ENCODE measurements around the gene SSC4D.
"Not testable (repeated sequence)": the region's sequence is repeated elsewhere in the genome, so short reads cannot be mapped to it uniquely, and the experiment has no call there.

The SSC4D gene

GRCh38 chr7:76387789-76388188 is 21.7 kb downstream of the SSC4D start:
- DNase-seq: not testable (repeated sequence)

- no peak for DNase-seq
Observed at GRCh38 chr7:76386691-76387260, 22.7 kb downstream of the SSC4D start.

DNA sequence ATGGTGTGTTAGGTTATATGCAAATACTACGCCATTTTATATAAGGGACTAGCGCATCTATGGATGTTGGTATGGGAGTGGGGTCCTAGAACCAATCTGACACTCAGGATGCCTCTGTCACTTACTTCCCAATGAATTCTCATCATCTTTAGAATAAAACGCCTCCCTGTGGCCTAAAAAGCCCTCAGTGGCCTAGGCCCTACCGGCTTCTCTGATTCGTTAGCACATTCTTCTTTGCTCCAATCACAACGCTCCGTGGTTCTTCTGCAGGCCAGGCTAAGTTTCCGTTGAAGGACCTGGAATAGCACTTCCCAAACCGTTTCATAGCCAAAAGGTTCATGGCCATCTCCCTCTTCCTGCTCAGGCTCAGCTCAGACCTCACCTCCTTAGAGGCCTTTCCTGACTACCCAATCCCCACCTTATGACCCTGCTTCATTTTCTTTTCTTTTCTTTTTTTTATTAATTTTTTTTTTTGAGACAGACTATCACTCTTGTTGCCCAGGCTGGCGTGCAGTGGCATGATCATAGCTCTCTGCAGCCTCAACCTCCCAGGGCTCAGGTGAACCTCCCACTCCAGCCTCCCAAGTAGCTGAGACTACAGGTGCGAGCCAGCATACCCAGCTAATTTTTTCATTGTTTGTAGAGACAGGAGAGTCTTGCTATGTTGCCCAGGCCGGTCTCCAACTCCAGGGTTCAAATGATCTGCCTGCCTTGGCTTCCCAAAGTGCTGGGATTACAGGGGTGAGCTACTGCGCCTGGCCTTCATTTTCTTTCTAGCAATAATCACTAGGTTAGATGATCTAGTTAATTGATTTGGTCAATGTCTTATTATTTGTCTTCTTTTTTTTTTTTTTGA is 26.2 kb downstream of the SSC4D start:
- DNase-seq: no peak

GRCh38 chr7:76381814-76382213 is 27.7 kb downstream of the SSC4D start:
- no peak for DNase-seq

DNA sequence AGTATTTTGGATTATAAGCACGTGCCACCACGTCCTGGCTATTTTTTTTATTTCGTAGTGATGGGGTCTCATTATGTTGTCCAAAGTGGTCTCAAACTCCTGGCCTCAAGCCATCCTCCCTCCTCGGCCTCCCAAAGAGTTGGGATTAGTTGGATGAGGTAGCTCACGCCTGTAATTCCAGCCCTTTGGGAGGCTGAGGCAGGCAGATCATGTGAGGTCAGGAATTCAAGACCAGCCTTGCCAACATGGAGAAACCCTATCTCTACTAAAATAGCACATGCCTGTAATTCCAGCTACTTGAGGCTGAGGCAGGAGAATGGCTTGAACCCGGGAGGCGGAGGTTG is 28.9 kb downstream of the SSC4D start:
- DNase-seq: peak in 1 of 56 donors; percentile 43

GRCh38 chr7:76377186-76377918 is 32.1 kb downstream of the SSC4D start:
- DNase-seq: no peak

DNA sequence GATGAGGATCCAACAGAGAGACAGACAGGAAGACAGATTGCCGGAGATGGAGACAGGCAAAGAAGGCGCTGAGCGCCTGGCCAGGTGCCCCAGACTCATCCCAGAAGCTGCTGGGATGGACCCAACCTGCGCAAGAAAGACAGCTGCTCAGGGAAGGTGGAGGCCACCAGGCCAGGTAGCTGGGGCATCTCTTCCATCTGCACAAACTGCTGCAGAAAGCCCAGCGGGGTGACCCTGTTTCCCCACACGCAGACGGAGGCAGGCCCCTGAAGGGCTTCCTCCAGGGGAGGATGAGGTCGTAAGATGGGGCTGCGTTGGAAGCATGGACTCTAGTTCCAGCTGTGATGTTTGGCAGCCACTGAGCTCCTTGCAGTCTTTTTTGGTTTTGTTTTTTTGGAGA is 34.2 kb downstream of the SSC4D start:
- DNase-seq: no peak

GRCh38 chr7:76372984-76373833 is 36.3 kb downstream of the SSC4D start:
- DNase-seq: no peak

DNA sequence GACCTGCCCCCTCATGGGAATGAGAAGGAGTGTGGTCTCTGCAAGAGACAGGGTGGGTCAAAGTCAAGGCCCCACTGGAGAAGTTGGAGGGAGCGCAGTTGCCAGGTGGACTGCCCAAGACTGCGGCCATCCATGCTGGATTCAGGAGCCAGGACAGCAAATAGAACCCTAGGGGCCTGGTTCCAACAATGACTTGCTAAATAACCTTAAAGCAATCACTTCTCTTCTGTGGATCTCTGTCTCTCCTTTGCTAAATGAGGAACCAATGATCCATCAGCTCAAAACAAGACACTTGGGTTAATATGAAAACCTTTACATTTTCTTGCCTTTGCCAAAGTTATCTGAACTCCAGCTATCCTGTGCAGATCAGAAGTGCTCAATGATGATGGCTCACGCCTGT is 38.1 kb downstream of the SSC4D start:
- no peak for DNase-seq

DNA sequence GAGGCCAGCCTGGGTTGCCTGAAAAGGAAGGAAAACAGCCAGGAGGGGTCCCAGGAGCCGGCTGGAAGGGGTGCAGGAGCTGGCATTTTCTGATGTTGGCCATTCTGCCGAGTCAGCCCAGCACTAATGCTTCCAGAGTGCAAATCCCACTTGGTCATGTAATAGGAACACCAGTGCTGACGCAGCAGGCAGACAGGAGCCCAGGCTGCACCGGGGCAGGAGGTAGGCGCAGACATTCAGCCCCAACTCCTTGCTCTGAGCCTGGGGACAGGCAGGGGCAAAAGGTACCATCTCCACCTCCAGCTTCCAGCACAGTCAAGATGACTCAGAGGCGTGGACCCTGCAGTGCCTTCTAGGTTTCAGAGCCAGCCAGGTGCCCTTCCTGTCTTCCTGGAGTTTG is 40.5 kb downstream of the SSC4D start:
- DNase-seq: no peak

DNA sequence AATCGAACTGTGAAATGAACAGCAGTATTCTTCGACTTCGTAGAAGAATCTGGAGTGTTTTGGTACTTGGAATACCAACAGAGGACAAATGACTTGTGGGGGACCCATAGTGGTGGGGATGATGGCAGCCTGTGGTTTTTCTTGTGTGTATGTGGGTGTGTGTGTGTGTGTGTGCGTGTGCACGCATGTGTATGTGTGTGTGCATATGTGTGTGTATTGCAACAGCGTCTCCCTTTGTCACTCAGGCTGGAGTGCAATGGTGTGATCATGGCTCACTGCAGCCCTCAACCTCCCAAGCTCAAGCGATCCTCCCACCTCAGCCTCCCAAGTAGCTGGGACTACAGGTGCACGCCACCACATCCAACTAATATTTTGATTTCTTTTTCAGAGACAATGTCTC is 41.3 kb downstream of the SSC4D start:
- DNase-seq: no peak

DNA sequence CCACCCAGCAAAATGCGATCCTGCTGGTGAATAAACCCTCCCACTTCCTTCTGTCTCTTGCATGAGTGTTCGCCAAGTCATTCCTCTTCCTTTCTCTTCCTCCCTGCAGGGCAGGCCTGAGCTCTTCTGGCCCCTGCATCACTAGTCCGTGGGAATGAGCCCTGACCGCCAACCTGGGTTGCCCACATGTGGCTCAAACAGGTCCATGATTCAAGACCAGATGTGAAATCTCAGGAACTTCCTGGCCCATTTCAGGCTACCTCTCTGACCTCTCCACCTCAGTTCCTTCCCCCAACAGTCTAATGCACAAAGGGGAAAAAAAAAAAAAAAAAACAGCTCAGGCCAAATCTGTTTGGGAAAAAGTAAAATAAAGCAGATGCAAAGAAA is 45.3 kb downstream of the SSC4D start:
- DNase-seq: peak in 1 of 56 donors; percentile 23

- DNase-seq: not testable (repeated sequence)
Observed at GRCh38 chr7:76363754-76364153, 45.7 kb downstream of the SSC4D start.

GRCh38 chr7:76359978-76360638 is 49.4 kb downstream of the SSC4D start:
- DNase-seq: no peak

- DNase-seq: peak; percentile 94 to 100 (median 98)
Observed at GRCh38 chr7:76359111-76359977, 50.2 kb downstream of the SSC4D start.

- peak in 55 of 56 donors; percentile 78 to 100 (median 97) for DNase-seq
Observed at GRCh38 chr7:76358481-76359110, 50.9 kb downstream of the SSC4D start, which contains the start of gene YWHAG. Gene YWHAG, minus strand, starts transcription at chr7:76358991. Its CDS starts 183 bp downstream, at chr7:76358808.

DNA sequence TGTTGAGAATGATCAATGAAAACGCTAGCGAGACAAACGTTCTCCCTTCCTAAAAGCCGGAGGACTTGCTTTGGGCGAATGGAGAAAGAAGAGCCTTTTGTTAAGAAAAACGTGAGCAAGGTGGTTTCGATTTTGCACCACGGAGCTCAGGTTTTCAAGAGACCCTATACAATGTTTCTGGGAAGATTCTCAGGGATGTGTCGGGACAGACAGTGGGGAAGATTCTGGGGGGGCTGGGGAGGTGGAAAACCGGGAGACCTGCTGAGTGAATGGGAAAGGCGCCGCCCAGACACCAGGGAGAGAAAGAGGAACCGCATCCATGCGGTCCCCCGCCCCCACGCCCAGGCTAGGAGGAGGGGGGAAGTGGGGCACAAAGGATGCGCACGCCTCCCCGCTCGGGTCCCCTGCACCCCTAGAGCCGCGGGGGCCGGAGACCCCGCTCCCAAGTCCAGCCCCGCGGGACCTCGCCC is 51.5 kb downstream of the SSC4D start:
- peak in 55 of 56 donors; percentile 3 to 80 (median 64) for DNase-seq

DNA sequence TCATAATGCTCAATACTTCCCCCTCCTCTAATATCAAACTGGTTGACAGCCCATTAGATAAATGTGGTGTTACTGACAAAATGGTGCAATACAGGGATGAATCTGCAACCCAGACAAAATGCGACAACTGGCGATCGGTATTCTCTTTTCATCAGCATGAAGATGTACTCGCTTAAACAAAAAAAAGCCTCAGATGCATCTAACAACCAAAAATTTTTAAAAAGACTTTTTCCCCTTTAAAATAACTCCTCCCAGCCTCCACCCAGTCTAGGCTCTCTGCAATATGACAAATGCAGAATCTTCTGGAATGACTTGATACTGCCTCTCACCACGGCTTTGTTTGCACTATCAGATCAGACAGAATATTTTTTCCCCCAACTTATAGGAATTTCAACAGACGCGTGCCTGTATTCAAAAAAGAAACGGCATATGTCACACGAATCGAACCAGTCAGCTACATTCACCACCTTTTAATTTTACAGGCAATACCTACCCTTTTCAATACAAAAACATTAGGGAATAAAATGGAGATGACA is 52.0 kb downstream of the SSC4D start:
- DNase-seq: peak in 2 of 56 donors; percentile 39 to 45

DNA sequence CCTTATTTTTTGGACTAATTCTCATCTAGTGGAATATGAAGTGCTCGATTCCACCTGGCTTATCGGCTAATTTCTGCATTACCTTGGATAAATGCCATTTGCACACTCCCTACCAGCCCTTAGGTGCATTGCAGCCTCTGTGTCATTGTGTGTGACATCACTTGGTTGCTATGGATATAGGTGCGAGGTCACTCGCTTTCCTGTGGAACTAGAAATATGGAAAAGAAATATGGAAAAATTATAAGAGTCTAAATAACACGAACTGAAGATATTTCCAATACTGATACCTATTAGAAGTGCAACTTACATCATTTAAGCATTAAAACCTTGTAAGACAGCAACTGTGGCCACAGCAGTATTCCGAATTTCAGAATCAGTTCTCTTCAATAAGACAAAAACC is 52.7 kb downstream of the SSC4D start:
- peak in 1 of 56 donors; percentile 10 for DNase-seq

Measured in nucleus accumbens (tissue), 56 donors.